H1 (cell line): ENCODE data around the gene DIP2B. TPM values are rescaled to one million over a fixed set of nuclear protein-coding genes. Genes with fewer than 3 reads are reported as not detected.

ENCODE experiments used
- BACH1 ChIP-seq: IDR thresholded peaks from 2 replicates; pipeline ENCODE4 v1.6.1; 2012; ENCODE audit warnings: low read length, improper control_type of control experiment
- BRCA1 ChIP-seq: IDR thresholded peaks from 2 replicates; pipeline ENCODE4 v1.6.1; 2012; ENCODE audit warnings: low read depth, low read length, improper control_type of control experiment
- polyA plus RNA-seq, 7 experiments: library from polyadenylated mRNA; depleted of rRNA in 3 of 7; stranded (reverse) in 5 of 7; unstranded in 2 of 7; fragments of >200 nt in 5 of 7; fragments of 200-250 nt in 2 of 7; gene quantifications; 1 replicate in 5 of 7; 2 replicates in 1 of 7; 4 replicates in 1 of 7; pipeline versions ENCODE4 v1.2.1 to v1.2.3, GENCODE V29; 2011 to 2013; ENCODE audit warnings: missing spikeins in 2 of 7, mixed read lengths in 2 of 7
- total RNA-seq: library from RNA; stranded (reverse); fragmentation: NEBNext Ultra II Directional; extraction: Animal tissue kit (Norgen Biotek cat#: 25700); gene quantifications from 2 replicates; pipeline ENCODE4 v1.2.1, GENCODE V29; 2021
- TF ChIP-seq, protein P1 (sequence below): fragments of 300-600 bp; sonication (generic); IDR thresholded peaks from 2 replicates; pipeline ENCODE4 v1.7.1; 2012; ENCODE audit warnings: low read length, moderate library complexity, mild to moderate bottlenecking, inconsistent platforms; ENCODE audit not compliant: insufficient replicate concordance
- TF ChIP-seq, protein P2 (sequence below): IDR thresholded peaks from 2 replicates; pipeline ENCODE4 v1.6.1; 2012; ENCODE audit warnings: inconsistent platforms

The DIP2B gene
- total and polyA plus RNA-seq, 2 of the 8 experiments (the other 6 are each of a cell fraction or from before 2014, with no cell fraction given): 11.1 to 29.6 TPM

DNA sequence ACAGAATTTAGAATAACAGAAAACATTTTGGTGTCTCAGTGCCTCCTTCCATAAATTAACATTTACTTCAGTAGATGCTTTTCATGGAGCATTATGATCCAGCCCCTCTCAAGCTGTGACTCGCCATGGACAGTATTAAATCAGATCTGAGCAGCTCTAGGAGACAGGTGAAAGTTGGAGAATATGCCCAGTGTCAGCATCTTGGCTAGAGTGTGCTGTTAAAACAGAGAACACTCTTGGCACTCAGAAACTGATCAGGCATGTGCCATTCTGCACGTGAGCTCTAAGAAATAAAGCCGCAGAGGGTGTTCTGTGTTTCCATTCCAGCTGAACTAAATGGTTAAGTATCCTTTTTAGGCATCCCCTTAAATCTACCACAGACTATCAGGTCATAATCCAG lies 68.0 kb downstream of the DIP2B start (continued):
- TF ChIP-seq, protein P1, sequence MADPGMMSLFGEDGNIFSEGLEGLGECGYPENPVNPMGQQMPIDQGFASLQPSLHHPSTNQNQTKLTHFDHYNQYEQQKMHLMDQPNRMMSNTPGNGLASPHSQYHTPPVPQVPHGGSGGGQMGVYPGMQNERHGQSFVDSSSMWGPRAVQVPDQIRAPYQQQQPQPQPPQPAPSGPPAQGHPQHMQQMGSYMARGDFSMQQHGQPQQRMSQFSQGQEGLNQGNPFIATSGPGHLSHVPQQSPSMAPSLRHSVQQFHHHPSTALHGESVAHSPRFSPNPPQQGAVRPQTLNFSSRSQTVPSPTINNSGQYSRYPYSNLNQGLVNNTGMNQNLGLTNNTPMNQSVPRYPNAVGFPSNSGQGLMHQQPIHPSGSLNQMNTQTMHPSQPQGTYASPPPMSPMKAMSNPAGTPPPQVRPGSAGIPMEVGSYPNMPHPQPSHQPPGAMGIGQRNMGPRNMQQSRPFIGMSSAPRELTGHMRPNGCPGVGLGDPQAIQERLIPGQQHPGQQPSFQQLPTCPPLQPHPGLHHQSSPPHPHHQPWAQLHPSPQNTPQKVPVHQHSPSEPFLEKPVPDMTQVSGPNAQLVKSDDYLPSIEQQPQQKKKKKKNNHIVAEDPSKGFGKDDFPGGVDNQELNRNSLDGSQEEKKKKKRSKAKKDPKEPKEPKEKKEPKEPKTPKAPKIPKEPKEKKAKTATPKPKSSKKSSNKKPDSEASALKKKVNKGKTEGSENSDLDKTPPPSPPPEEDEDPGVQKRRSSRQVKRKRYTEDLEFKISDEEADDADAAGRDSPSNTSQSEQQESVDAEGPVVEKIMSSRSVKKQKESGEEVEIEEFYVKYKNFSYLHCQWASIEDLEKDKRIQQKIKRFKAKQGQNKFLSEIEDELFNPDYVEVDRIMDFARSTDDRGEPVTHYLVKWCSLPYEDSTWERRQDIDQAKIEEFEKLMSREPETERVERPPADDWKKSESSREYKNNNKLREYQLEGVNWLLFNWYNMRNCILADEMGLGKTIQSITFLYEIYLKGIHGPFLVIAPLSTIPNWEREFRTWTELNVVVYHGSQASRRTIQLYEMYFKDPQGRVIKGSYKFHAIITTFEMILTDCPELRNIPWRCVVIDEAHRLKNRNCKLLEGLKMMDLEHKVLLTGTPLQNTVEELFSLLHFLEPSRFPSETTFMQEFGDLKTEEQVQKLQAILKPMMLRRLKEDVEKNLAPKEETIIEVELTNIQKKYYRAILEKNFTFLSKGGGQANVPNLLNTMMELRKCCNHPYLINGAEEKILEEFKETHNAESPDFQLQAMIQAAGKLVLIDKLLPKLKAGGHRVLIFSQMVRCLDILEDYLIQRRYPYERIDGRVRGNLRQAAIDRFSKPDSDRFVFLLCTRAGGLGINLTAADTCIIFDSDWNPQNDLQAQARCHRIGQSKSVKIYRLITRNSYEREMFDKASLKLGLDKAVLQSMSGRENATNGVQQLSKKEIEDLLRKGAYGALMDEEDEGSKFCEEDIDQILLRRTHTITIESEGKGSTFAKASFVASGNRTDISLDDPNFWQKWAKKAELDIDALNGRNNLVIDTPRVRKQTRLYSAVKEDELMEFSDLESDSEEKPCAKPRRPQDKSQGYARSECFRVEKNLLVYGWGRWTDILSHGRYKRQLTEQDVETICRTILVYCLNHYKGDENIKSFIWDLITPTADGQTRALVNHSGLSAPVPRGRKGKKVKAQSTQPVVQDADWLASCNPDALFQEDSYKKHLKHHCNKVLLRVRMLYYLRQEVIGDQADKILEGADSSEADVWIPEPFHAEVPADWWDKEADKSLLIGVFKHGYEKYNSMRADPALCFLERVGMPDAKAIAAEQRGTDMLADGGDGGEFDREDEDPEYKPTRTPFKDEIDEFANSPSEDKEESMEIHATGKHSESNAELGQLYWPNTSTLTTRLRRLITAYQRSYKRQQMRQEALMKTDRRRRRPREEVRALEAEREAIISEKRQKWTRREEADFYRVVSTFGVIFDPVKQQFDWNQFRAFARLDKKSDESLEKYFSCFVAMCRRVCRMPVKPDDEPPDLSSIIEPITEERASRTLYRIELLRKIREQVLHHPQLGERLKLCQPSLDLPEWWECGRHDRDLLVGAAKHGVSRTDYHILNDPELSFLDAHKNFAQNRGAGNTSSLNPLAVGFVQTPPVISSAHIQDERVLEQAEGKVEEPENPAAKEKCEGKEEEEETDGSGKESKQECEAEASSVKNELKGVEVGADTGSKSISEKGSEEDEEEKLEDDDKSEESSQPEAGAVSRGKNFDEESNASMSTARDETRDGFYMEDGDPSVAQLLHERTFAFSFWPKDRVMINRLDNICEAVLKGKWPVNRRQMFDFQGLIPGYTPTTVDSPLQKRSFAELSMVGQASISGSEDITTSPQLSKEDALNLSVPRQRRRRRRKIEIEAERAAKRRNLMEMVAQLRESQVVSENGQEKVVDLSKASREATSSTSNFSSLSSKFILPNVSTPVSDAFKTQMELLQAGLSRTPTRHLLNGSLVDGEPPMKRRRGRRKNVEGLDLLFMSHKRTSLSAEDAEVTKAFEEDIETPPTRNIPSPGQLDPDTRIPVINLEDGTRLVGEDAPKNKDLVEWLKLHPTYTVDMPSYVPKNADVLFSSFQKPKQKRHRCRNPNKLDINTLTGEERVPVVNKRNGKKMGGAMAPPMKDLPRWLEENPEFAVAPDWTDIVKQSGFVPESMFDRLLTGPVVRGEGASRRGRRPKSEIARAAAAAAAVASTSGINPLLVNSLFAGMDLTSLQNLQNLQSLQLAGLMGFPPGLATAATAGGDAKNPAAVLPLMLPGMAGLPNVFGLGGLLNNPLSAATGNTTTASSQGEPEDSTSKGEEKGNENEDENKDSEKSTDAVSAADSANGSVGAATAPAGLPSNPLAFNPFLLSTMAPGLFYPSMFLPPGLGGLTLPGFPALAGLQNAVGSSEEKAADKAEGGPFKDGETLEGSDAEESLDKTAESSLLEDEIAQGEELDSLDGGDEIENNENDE: no peak
- TF ChIP-seq, protein P2, sequence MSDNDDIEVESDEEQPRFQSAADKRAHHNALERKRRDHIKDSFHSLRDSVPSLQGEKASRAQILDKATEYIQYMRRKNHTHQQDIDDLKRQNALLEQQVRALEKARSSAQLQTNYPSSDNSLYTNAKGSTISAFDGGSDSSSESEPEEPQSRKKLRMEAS: no peak
- TF ChIP-seq BACH1: no peak
- TF ChIP-seq BRCA1: no peak
